NCI-H1105 (cell line): ENCODE results near the gene RNF141.
A peak's percentile ranks its signal among the peaks of the same experiment; 100 is the strongest.

Source experiments
- DNase-seq: peaks from one replicate; lab custom pipeline; 2025; lab: John Stamatoyannopoulos, UW

RNF141 gene

DNA sequence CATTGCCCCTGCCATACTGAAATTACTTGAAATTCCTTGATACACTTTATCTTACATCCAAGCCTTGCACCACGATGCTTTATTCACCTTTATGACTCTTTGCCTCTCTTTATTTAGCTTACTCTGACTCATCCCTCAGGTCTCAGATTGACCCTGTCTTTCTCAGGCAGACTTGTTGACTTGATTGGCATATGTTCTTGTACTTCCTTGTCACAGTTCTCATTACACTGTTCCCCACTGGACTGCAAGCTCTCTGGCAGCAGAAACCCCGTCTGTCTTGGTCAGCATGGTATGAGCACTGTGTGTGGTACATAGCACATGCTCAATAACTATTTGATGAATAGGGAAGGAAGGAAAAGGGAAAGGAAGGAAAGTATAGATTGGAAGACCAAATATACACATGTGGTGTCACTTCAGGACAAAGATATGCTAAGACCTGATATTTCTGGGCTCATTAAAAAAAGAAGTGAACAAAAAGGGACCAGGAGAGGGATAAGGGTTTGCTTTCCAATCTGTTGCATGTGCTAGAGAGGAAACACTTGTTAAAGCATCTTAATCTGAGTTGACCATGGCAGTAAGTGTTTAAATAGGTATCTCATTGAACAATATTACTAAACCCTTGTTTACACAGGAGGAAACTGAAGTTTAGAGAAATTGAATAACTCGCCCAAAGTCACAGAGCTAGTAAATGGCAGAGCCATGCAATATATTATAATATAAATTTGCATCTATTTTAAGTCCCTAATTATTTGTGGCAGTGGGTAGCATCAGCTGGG, 20.2 kb upstream of the RNF141 start:
- no peak for DNase-seq

DNA sequence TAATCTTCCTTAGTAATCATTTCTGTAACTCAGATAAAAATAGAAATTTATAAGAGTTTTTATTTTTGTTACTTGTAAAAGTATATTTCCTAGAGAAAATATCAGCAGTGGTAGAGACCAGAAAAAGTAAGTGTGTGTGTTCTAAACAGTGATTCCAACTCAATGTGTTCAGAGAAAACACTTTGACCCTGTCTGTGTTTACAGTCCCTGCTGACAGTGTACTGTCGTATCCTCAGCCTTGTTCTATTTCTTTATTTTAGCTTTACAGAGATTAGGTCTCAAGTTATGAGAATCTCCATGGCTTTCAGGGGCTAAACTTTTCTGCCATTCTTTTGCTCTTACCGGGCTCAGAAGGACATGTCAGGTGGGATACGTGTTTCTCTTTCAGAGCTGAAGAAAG, 17.3 kb upstream of the RNF141 start:
- no peak for DNase-seq

- no peak for DNase-seq
These were observed 15.6 kb upstream of the RNF141 start for GRCh38 chr11:10556590-10556989.

DNA sequence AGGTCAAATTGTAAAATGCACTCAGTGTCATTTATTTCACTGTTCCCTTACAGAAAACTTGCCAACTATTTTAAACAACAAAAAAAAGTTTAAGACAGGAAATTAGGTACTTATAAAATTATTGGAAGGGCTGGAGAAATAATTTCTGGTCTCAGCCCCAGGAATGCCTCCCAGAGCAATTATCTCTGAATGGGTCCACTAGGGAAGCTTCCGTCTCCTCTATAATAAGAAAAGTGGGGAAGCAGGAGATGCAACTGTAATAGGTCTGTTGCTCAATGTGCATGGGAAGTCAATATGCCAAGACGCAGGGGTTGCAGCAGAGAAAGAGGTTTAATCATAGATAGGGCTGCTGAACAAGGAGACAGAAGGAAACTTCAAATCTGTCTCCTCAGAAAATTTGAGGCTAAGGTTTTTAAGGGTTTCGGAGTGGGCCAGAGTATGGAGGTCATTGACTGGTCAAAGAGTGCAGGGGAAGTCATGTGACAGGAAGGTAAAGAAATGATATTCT, 10.9 kb upstream of the RNF141 start:
- DNase-seq, result no peak

DNA sequence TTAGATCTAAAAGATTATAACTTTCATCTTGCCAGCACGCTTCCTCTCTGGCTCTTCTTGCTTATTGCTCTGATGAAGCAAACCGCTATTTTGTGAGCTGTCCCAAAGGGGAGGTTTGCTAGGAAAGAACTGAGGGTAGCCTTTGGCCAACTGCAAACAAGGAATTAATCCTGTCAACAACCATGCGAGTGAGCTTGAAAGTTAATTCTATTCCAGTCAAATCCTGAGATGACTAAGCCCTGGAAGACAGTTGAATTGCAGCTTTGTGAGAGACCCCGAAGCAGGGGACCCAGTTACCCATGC, 10.3 kb upstream of the RNF141 start:
- DNase-seq, result no peak

DNA sequence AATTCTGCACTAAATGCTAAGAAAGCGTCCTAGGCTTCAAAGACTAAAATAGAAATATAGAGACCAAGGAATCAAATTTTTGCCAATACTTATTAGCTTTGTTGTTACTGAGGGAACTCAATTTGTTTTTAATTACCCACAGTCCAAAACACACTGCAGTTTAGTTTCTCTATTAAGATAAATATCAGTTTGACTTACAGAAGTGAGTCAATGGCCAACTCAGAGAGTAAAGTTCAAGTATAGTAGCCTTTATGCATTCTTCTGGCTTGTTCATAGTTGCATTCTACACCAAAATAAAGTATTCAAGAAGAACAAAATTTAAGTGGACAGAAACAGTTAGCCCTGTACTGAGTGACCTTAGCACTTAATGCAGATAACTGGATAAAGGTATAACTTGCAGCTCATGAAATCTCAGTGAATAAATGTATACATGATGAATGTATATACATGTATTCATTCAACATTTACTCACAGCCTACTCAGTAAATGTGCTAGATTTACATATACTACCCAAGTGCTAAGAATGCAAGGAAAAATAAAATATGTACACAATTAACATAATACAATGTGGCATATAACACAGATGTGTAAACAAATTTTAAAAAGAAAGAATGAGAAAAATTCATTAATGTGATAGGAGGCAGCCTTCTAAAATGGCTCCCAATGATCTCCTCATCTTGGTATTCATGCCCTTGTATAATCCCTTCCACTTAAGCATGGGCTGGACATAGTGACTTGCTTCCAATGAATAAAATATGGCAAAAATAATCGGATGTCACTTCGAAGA, 9.7 kb upstream of the RNF141 start:
- no peak for DNase-seq

GRCh38 chr11:10544491-10545465, 3.8 kb upstream of the RNF141 start:
- DNase-seq, result no peak

DNA sequence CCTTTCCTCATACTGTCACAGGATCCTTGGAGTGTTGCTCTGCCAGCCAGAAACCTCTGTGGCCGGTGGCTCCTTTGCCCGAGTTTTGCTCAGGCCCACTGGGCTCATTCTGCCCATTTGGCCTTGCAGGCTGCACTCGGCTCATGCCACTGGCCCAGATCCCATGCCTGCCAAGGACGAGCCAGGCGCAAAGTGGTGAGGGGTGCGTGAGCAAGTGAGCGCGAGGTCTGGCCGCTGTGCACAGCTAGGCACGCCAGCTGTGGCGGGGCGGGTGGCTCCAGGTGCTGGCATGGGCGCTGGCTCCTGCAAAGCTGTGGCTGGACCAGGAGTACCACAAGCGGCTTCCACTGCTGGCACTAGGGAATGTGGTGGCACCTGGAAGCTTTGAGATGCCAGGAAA, 2.8 kb upstream of the RNF141 start:
- no peak for DNase-seq

DNA sequence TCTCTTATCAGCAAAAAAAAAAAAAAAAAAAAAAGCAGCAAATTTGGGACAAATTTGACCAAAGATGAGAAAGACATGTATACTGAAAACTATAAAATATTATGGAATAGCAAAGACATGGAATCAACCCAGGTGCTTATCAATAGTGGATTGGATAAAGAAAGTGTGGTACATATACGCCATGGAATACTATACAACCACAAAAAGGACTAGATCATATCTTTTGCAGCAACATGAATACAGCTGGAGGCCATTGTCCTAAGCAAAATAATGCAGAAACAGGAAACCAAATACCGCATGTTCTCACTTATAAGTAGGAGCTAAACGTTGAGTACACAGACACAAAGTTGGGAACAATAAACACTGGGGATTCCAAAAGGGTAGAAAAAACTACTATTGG, 1.8 kb upstream of the RNF141 start:
- no peak for DNase-seq

DNA sequence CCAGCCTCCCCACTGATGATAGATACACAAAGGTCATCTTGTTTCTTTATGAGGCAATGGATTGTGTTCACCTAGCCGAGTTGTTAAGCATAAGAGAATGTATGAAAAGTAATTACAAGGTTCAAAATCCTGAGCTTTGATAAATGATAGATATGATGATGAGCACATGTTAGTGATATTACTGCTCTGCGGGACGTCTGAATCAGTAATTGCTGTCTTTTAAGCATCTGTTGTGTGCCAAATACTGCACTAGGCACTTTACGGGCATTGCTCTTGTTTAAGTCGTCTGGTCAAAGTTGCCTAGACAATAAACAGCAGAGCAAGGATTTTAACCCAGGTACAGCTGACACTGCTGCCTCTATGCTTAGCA, 559 bp upstream of the RNF141 start:
- DNase-seq, result peak; percentile 24

- DNase-seq, result no peak
These were observed 457 bp downstream of the RNF141 start for GRCh38 chr11:10540546-10540914.

DNA sequence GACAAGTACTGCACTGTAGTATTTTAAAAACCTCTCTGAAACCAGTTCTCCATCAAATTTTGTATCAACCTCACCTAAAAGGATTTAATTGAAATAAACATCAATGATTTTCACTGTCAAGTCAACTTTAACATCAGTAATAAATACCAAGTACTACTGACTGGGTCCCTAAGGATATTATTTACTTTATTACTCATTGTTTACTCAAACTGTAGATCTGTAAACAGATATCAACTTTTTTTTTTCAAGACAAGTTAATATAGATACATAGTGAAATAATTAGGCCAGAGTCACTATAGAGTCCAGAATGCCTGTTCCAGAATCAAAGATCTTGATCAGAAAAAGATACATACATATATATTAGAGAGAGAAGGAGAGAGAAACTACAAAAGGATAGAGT, 1.6 kb downstream of the RNF141 start:
- no peak for DNase-seq

- DNase-seq, result no peak
These were observed 2.1 kb downstream of the RNF141 start for GRCh38 chr11:10538924-10539323.

DNA sequence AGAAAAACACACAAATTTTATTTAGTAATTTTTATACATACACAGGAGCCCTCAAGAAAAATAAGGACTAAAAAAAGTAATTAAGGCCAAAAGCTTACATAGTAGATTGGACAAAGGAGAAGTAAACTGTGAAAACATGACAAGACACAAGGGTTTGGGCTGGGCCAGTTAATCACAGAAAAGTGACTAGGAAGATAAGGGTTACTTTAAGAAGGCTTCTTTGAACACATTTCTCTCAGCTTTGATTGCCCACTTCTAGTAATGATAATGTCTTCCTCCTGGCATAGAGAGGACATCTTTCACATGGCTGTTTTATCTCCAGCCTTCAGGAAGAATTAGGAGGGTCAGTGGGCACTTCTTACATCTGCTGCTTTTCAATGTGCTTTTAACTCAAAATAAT, 3.4 kb downstream of the RNF141 start:
- no peak for DNase-seq

DNA sequence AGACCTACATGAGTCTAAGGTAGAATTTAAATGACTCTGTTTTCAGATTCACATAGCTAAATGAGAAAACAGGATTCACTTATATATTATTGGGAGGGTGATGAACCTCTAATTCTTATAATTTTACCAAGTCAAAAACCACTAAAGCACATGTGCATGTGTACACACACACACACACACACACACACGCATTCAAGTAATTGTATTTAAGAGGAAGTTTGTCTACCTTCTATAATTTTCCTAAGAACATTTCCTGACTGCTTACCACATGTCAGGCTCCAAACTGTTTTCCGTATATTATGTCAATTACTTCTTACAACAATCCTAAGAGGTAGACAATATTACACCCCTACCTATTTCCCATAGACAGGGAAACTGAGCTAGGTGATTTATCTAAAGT, 6.7 kb downstream of the RNF141 start:
- no peak for DNase-seq

GRCh38 chr11:10533323-10533722, 7.7 kb downstream of the RNF141 start:
- no peak for DNase-seq

- DNase-seq, result no peak
These were observed 8.5 kb downstream of the RNF141 start for GRCh38 chr11:10532526-10532925.

GRCh38 chr11:10529279-10529678, 11.7 kb downstream of the RNF141 start:
- DNase-seq, result no peak

DNA sequence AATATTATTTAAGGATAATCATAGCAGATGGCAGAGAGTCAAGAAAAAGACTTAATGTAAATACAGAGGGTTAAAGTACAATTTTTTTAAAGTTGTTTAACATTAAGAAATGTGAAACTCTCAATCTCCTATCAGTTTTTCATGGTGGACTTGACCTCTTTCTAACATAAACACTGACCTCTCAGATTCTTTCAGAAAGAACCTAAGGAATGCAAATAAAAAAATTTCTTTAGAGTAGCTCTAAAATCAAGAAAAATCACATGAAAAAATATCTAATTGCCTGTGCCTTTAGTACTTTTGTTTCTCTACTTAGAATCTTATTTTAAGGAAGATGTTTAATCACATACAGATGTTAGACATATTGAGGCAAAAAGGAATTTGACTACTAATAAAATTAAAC, 12.9 kb downstream of the RNF141 start:
- DNase-seq, result no peak

GRCh38 chr11:10526974-10527918, 13.7 kb downstream of the RNF141 start:
- no peak for DNase-seq

GRCh38 chr11:10524471-10524870, 16.5 kb downstream of the RNF141 start:
- no peak for DNase-seq
